SU-DHL-6 (cell line): Measurements from ENCODE around the gene ZSCAN25.
"Not testable (repeated sequence)": the region's sequence is repeated elsewhere in the genome, so short reads cannot be mapped to it uniquely, and the experiment has no call there.

Experiments
- H2AFZ ChIP-seq: fragments of 200-600 bp; sonication (generic); 2 replicates; pipeline ENCODE4 v1.6.1; 2014; ENCODE audit warnings: low read depth, mild to moderate bottlenecking, moderate library complexity, mixed read lengths, antibody characterized with exemption, low read length; ENCODE audit not compliant: severe bottlenecking
- H3F3A ChIP-seq: fragments of 200-600 bp; shearing (Covaris generic); 2 replicates; pipeline ENCODE4 v1.6.0; 2016; ENCODE audit warnings: antibody characterized with exemption, mild to moderate bottlenecking; ENCODE audit not compliant: insufficient read depth
- H3K27ac ChIP-seq: fragments of 200-600 bp; sonication (generic); 2 replicates; pipeline ENCODE4 v1.5.1; 2016; ENCODE audit warnings: low read depth, mild to moderate bottlenecking, low read length, moderate library complexity, mixed read lengths
- H3K27me3 ChIP-seq: fragments of 200-600 bp; sonication (generic), shearing (Covaris generic); 2 replicates; pipeline ENCODE4 v1.6.0; 2014; ENCODE audit warnings: mild to moderate bottlenecking, low read length
- H3K36me3 ChIP-seq: fragments of 200-600 bp; sonication (generic); 2 replicates; pipeline ENCODE4 v1.6.1; 2014; ENCODE audit warnings: mild to moderate bottlenecking, low read length, mixed read lengths
- H3K4me2 ChIP-seq: fragments of 300-600, 200-600 bp; shearing (Covaris generic), sonication (generic); 2 replicates; pipeline ENCODE4 v1.6.0; 2014; ENCODE audit warnings: low read length, low read depth, mild to moderate bottlenecking; ENCODE audit not compliant: poor library complexity, severe bottlenecking
- H3K4me3 ChIP-seq: fragments of 200-600 bp; sonication (generic); 2 replicates; pipeline ENCODE4 v1.5.1; 2014; ENCODE audit warnings: antibody characterized with exemption, low read length, mild to moderate bottlenecking, mixed read lengths; ENCODE audit not compliant: insufficient read depth, poor library complexity, severe bottlenecking
- H3K79me2 ChIP-seq: fragments of 200-600 bp; sonication (generic); 2 replicates; pipeline ENCODE4 v1.6.1; 2014; ENCODE audit warnings: mild to moderate bottlenecking, low read length, moderate library complexity; ENCODE audit not compliant: insufficient read depth
- H3K9ac ChIP-seq: fragments of 200-600 bp; sonication (generic); 2 replicates; pipeline ENCODE4 v1.7.0; 2014; ENCODE audit warnings: mild to moderate bottlenecking, low read length
- H3K9me2 ChIP-seq: fragments of 200-600 bp; sonication (generic); replicated peaks from 2 replicates; pipeline ENCODE4 v1.6.1; 2014; ENCODE audit warnings: low read length; ENCODE audit not compliant: insufficient read depth
- H3K9me3 ChIP-seq: fragments of 200-600 bp; sonication (generic); 2 replicates; pipeline ENCODE4 v1.6.1; 2014; ENCODE audit warnings: low read length, mixed read lengths; ENCODE audit not compliant: insufficient read depth
- H4K20me1 ChIP-seq: fragments of 200-600 bp; sonication (generic); 2 replicates; pipeline ENCODE4 v1.6.1; 2014; ENCODE audit warnings: low read depth, mild to moderate bottlenecking, antibody characterized with exemption, low read length, moderate library complexity, mixed read lengths
- CTCF ChIP-seq: fragments of 200-600 bp; sonication (generic); IDR thresholded peaks from one replicate; pipeline ENCODE4 v1.5.1; 2017; ENCODE audit warnings: antibody characterized with exemption, mild to moderate bottlenecking, low read length, moderate library complexity; ENCODE audit not compliant: insufficient read depth, poor library complexity, severe bottlenecking
- EZH2phosphoT487 ChIP-seq: fragments of 200-600 bp; sonication (generic), shearing (Covaris generic); conservative IDR thresholded peaks from 2 replicates; pipeline ENCODE4 v1.6.1; 2018; ENCODE audit warnings: mild to moderate bottlenecking, antibody characterized with exemption, low read length, moderate library complexity, mixed read lengths

ZSCAN25 gene

GRCh38 chr7:99631295-99632109 is 14.8 kb downstream of the ZSCAN25 start:
- Histone ChIP-seq H3K27me3 (no peaks in the 10 kb centered on the region), H3K9me3 (no peaks in the 10 kb centered on the region), H3K4me3 (no peak overlapping the region), H3K36me3 (peaks cover 9% of the 10 kb centered on the region), H3K9ac (no peak overlapping the region), H3K79me2 (no peaks in the 10 kb centered on the region), H3F3A (no peaks in the 10 kb centered on the region), H3K4me2 (no peak overlapping the region), H3K9me2 (no peaks in the 10 kb centered on the region), H4K20me1 (no peaks in the 10 kb centered on the region), H3K27ac (no peak overlapping the region), H2AFZ (no peak overlapping the region)
- no peak for TF ChIP-seq EZH2phosphoT487
- no peak for TF ChIP-seq CTCF

DNA sequence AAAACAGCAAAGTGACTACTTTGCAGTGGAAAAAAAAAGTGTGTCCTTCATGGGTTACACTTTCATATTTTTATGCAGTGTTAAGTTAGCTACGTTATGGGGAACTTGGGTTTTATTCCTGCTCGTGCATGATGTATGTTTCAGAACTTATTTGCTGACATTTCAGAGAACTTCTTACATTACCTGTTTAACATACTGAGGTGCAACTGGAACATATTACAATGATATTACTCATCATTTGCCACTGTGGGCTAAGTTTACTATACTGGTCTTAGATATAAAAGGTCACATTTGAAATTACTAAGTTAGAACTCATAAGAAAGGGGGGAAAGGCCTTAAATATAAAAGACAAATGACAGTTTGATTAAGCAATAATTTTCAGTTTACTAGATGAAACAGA is 20.7 kb downstream of the ZSCAN25 start:
- not testable (repeated sequence) for H3F3A ChIP-seq, H3K9me3 ChIP-seq, H3K9me2 ChIP-seq, H3K4me2 ChIP-seq, H3K9ac ChIP-seq, H3K27me3 ChIP-seq, H3K36me3 ChIP-seq, H3K4me3 ChIP-seq, H3K27ac ChIP-seq, H3K79me2 ChIP-seq, H4K20me1 ChIP-seq, H2AFZ ChIP-seq

DNA sequence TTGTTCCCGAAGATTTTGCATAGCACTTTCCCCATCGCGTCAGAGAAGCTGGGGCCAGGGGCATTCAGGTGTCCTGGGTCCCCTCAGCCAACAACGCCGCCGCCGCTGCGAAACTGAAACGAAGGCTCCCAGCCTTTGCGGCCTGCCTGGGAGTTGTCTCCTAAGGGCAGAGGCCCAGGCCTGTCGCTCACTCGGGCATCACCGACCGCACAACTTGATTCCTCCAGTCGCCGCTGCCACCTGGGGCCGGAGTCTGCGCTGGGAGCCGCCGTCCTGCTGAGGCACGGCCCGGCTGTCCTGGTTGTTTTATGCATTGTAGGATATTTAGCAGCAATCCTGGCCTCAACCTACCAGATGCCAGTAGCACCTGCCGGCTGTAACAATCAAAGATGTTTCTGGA is 22.0 kb downstream of the ZSCAN25 start:
- no peaks in the 10 kb centered on the region for H3K27me3 ChIP-seq
- no peak overlapping the region for H3K9ac ChIP-seq
- H3F3A ChIP-seq = no peaks in the 10 kb centered on the region
- H2AFZ ChIP-seq = no peak overlapping the region
- H3K36me3 ChIP-seq = no peaks in the 10 kb centered on the region
- H3K9me3 ChIP-seq = no peaks in the 10 kb centered on the region
- H3K27ac ChIP-seq = no peak overlapping the region
- H4K20me1 ChIP-seq = no peaks in the 10 kb centered on the region
- no peak overlapping the region for H3K4me3 ChIP-seq
- H3K9me2 ChIP-seq = no peaks in the 10 kb centered on the region
- H3K4me2 ChIP-seq = no peak overlapping the region
- no peak for TF ChIP-seq CTCF
- TF ChIP-seq EZH2phosphoT487 = no peak
- no peaks in the 10 kb centered on the region for H3K79me2 ChIP-seq

DNA sequence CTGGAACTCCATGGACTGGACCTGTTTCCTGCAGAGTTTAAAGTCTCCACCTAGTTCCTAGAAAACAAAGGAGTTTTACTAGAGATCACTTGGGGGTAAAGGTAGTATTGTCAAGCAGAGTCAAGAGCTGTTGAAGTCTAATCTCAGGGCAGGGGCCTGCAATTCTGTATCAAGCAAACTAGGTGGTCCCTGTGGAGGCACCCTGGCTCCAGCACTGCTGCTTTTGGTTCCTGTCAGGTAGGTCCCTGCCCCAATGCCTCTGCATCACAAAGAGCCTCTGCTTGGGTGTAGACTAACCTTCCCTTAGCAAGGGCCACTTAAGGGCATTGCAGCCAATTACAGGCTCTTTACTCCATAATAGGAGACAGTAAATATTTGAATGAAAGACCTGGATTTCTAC is 22.5 kb downstream of the ZSCAN25 start:
- no peaks in the 10 kb centered on the region for H3K79me2 ChIP-seq
- no peaks in the 10 kb centered on the region for H3K9me3 ChIP-seq
- no peaks in the 10 kb centered on the region for H3K36me3 ChIP-seq
- H3K4me2 ChIP-seq = no peak overlapping the region
- no peaks in the 10 kb centered on the region for H4K20me1 ChIP-seq
- no peaks in the 10 kb centered on the region for H3K9me2 ChIP-seq
- no peak for TF ChIP-seq EZH2phosphoT487
- TF ChIP-seq CTCF = no peak
- no peaks in the 10 kb centered on the region for H3F3A ChIP-seq
- no peak overlapping the region for H3K27ac ChIP-seq
- no peak overlapping the region for H2AFZ ChIP-seq
- no peak overlapping the region for H3K9ac ChIP-seq
- no peak overlapping the region for H3K4me3 ChIP-seq
- H3K27me3 ChIP-seq = no peaks in the 10 kb centered on the region
